ENCODE measurements around the gene FTL.
A peak's percentile ranks its signal among the peaks of the same experiment; 100 is the strongest.

FTL gene

GRCh38 chr19:48964205-48965039, 687 bp upstream of the FTL start:
- TF ChIP-seq CTCF (IDR thresholded peaks at IDR 0.05; ENCODE audit: low read depth, low read length) (no peak), EZH2phosphoT487 (IDR thresholded peaks at IDR 0.05; ENCODE audit: low read depth) (no peak)
- Histone ChIP-seq H3K79me2 (ENCODE audit: low read length) (peaks cover 34% of the 10 kb centered on the region), H3K4me3 (ENCODE audit: low read length) (peak overlapping the region; percentile 76), H3K36me3 (replicated peaks; ENCODE audit: low read depth, low read length) (peaks cover 35% of the 10 kb centered on the region), H3K27me3 (ENCODE audit: low read depth, low read length) (no peaks in the 10 kb centered on the region), H3K9me3 (ENCODE audit: insufficient read depth, low read length) (no peaks in the 10 kb centered on the region), H4K20me1 (ENCODE audit: insufficient read depth, low read length) (peaks cover 21% of the 10 kb centered on the region), H3K4me1 (ENCODE audit: low read length) (peaks cover 56% of the 10 kb centered on the region), H3K9ac (ENCODE audit: low read length) (peak overlapping the region; percentile 97), H2AFZ (ENCODE audit: low read depth, low read length) (no peak overlapping the region), H3K27ac (ENCODE audit: low read length) (peak overlapping the region; percentile 96), H3K4me2 (ENCODE audit: low read length) (peak overlapping the region; percentile 98)

- H3K79me2 ChIP-seq (ENCODE audit: low read length): peaks cover 34% of the 10 kb centered on the region
- H3K9ac ChIP-seq (ENCODE audit: low read length): peak overlapping the region; percentile 91
- peak overlapping the region; percentile 88 for H3K4me2 ChIP-seq (ENCODE audit: low read length)
- H3K27ac ChIP-seq (ENCODE audit: low read length): peak overlapping the region; percentile 77
- TF ChIP-seq EZH2phosphoT487 (IDR thresholded peaks at IDR 0.05; ENCODE audit: low read depth) (no peak), CTCF (IDR thresholded peaks at IDR 0.05; ENCODE audit: low read depth, low read length) (no peak)
- H3K36me3 ChIP-seq (replicated peaks; ENCODE audit: low read depth, low read length): peaks cover 46% of the 10 kb centered on the region
- H4K20me1 ChIP-seq (ENCODE audit: insufficient read depth, low read length): peaks cover 21% of the 10 kb centered on the region
- no peak overlapping the region for H2AFZ ChIP-seq (ENCODE audit: low read depth, low read length)
- H3K4me1 ChIP-seq (ENCODE audit: low read length): peaks cover 67% of the 10 kb centered on the region
- H3K4me3 ChIP-seq (ENCODE audit: low read length): peak overlapping the region; percentile 91
- H3K9me3 ChIP-seq (ENCODE audit: insufficient read depth, low read length): no peaks in the 10 kb centered on the region
- no peaks in the 10 kb centered on the region for H3K27me3 ChIP-seq (ENCODE audit: low read depth, low read length)
Observed at GRCh38 chr19:48965806-48966540, 864 bp downstream of the FTL start.

GRCh38 chr19:48966541-48967345, 1.6 kb downstream of the FTL start:
- H3K27ac ChIP-seq (ENCODE audit: low read length): peak overlapping the region; percentile 77
- H3K79me2 ChIP-seq (ENCODE audit: low read length): peaks cover 34% of the 10 kb centered on the region
- no peaks in the 10 kb centered on the region for H3K27me3 ChIP-seq (ENCODE audit: low read depth, low read length)
- H3K4me1 ChIP-seq (ENCODE audit: low read length): peaks cover 69% of the 10 kb centered on the region
- peaks cover 21% of the 10 kb centered on the region for H4K20me1 ChIP-seq (ENCODE audit: insufficient read depth, low read length)
- peak overlapping the region; percentile 88 for H3K4me2 ChIP-seq (ENCODE audit: low read length)
- peaks cover 46% of the 10 kb centered on the region for H3K36me3 ChIP-seq (replicated peaks; ENCODE audit: low read depth, low read length)
- H2AFZ ChIP-seq (ENCODE audit: low read depth, low read length): no peak overlapping the region
- no peaks in the 10 kb centered on the region for H3K9me3 ChIP-seq (ENCODE audit: insufficient read depth, low read length)
- peak overlapping the region; percentile 91 for H3K9ac ChIP-seq (ENCODE audit: low read length)
- TF ChIP-seq CTCF (IDR thresholded peaks at IDR 0.05; ENCODE audit: low read depth, low read length) (no peak), EZH2phosphoT487 (IDR thresholded peaks at IDR 0.05; ENCODE audit: low read depth) (no peak)
- peak overlapping the region; percentile 91 for H3K4me3 ChIP-seq (ENCODE audit: low read length)
